Forelimb muscle (tissue), 1 donor: ENCODE results near the gene MMP12. TPM values are rescaled to one million over a fixed set of nuclear protein-coding genes. Genes with fewer than 3 reads are reported as not detected.

Source experiments
- polyA plus RNA-seq: library from polyadenylated mRNA; unstranded; fragments of 120-200 nt; gene quantifications from one replicate; pipeline ENCODE4 v1.2.1, GENCODE V29; 2013; ENCODE audit not compliant: insufficient read length

The MMP12 gene
- polyA plus RNA-seq, 1 donor = not detected

Other genes with a start within 250 kb of the MMP12 start
- gene MMP20, start 249.7 kb downstream of the MMP12 start, polyA plus RNA-seq = not detected
- gene MMP27, start 169.2 kb downstream of the MMP12 start, polyA plus RNA-seq = not detected
- 0.04 TPM for gene MMP8, start 150.0 kb downstream of the MMP12 start, polyA plus RNA-seq
- gene MMP10, start 94.4 kb downstream of the MMP12 start, polyA plus RNA-seq = not detected
- 0.23 TPM for gene MMP1, start 76.8 kb downstream of the MMP12 start, polyA plus RNA-seq
- not detected for gene MMP3, start 31.4 kb downstream of the MMP12 start, polyA plus RNA-seq
- gene MMP13, start 80.8 kb upstream of the MMP12 start, polyA plus RNA-seq = 0.10 TPM
- 32.6 TPM for gene DCUN1D5, start 217.2 kb upstream of the MMP12 start, polyA plus RNA-seq
- gene DYNC2H1, start 234.4 kb upstream of the MMP12 start, polyA plus RNA-seq = 10.1 TPM